ENCODE data around the gene WDR64.

GRCh38 chr1:241742084-241742483 is 90.0 kb downstream of the WDR64 start:
- TF ChIP-seq CTCF (IDR thresholded peaks at IDR 0.05; ENCODE audit: extremely low read depth in 1 of 2, insufficient read depth in 1 of 2, low read depth in 1 of 2, low read length in 2 of 2) (no peak), POLR2AphosphoS5 (IDR thresholded peaks at IDR 0.05; ENCODE audit: insufficient read depth, low read depth, low read length) (no peak), POLR2A (IDR thresholded peaks at IDR 0.05; ENCODE audit: low read depth, low read length) (no peak), MAX (IDR thresholded peaks at IDR 0.05; ENCODE audit: insufficient read depth, insufficient read length) (no peak)

All from endothelial cell of umbilical vein (primary cell).